Activated T-cell treated with anti-CD3 and anti-CD28 coated beads, Interleukin-2, amount 50 U/mL, for 48 hours (primary cell): ENCODE results near the gene POLD3.
A peak's percentile ranks its signal among the peaks of the same experiment; 100 is the strongest.

ENCODE experiments used
- DNase-seq, 2 experiments: peaks; one replicate each; pipeline ENCODE4 v3.0.0-alpha.2; 2020

The POLD3 gene

GRCh38 chr11:74676596-74676995, 84.2 kb downstream of the POLD3 start:
- peak in 1 of 2 experiments; percentile 7 for DNase-seq

- no peak for DNase-seq
Measured at GRCh38 chr11:74677131-74677530, 84.7 kb downstream of the POLD3 start.

- no peak for DNase-seq
Measured at GRCh38 chr11:74678041-74678440, 85.7 kb downstream of the POLD3 start.

- DNase-seq = no peak
Measured at GRCh38 chr11:74678591-74679512, 86.5 kb downstream of the POLD3 start.

- DNase-seq = no peak
Measured at GRCh38 chr11:74679513-74679865, 87.1 kb downstream of the POLD3 start.

GRCh38 chr11:74680035-74680671, 87.8 kb downstream of the POLD3 start:
- DNase-seq = no peak

- DNase-seq = no peak
Measured at GRCh38 chr11:74680703-74681531, 88.5 kb downstream of the POLD3 start.

- DNase-seq = no peak
Measured at GRCh38 chr11:74681686-74682651, 89.6 kb downstream of the POLD3 start.

- no peak for DNase-seq
Measured at GRCh38 chr11:74682731-74683278, 90.4 kb downstream of the POLD3 start.

- peak; percentile 24 to 33 for DNase-seq
Measured at GRCh38 chr11:74683279-74683871, 91.0 kb downstream of the POLD3 start.

GRCh38 chr11:74683941-74684481, 91.6 kb downstream of the POLD3 start:
- DNase-seq = no peak

GRCh38 chr11:74684661-74685060, 92.3 kb downstream of the POLD3 start:
- no peak for DNase-seq

- no peak for DNase-seq
Measured at GRCh38 chr11:74685338-74685737, 93.0 kb downstream of the POLD3 start.

GRCh38 chr11:74685905-74686304, 93.5 kb downstream of the POLD3 start:
- DNase-seq = no peak

- DNase-seq = no peak
Measured at GRCh38 chr11:74686792-74687191, 94.4 kb downstream of the POLD3 start.

- DNase-seq = no peak
Measured at GRCh38 chr11:74687237-74688023, 95.0 kb downstream of the POLD3 start.

GRCh38 chr11:74689666-74690065, 97.3 kb downstream of the POLD3 start:
- no peak for DNase-seq

GRCh38 chr11:74691755-74692154, 99.4 kb downstream of the POLD3 start:
- no peak for DNase-seq
